ENCODE measurements around the gene CNTNAP2.

The CNTNAP2 gene

DNA sequence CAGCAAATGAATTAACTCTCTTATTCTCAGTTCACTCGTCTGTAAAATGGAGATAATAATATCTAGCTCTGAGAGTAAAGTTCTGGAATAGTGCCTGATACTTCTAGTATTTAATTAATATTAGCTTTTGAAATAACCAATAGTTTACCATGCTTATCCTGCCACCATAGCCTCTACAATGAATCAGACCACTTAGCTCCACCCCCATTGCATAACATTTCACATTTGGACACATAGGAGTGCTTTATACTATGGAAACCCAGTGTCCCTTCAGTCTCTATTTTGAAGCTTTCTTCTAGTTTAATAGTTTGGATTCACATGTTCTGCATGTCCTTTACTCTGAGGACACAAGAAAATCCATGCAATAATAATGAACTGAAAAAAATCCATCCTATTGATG is 2046.6 kb downstream of the CNTNAP2 start:
- no CpG with 5 or more reads among the region's 1 CpG for WGBS (ENCODE audit: insufficient coverage)
- DNase-seq, result no peak
- ChIA-PET POLR2A (no interaction called here), CTCF (interaction anchor here (1.5 to 1.7 kb wide), 2 partner anchors 19 to 28 kb away, joined by 4 to 6 read pairs; no protein-coding TSS in a partner anchor)
- H3K27ac ChIP-seq (ENCODE audit: insufficient read depth in 1 of 2, low read depth in 1 of 2, low read length in 2 of 2, poor library complexity in 1 of 2, severe bottlenecking in 2 of 2), result no peak overlapping the region
- no peaks in the 10 kb centered on the region for H3K9me3 ChIP-seq (ENCODE audit: control extremely low read depth in 1 of 5, control insufficient read depth in 4 of 5, insufficient read depth in 2 of 5, low read depth in 1 of 5, low read length in 4 of 5)
- no peaks in the 10 kb centered on the region for H3K4me1 ChIP-seq (ENCODE audit: control extremely low read depth in 1 of 4, control insufficient read depth in 4 of 4, insufficient read depth in 4 of 4, low read length in 3 of 4)
- no peak overlapping the region for H3K4me3 ChIP-seq (ENCODE audit: control insufficient read depth in 1 of 7, extremely low read depth in 1 of 7, insufficient read depth in 4 of 7, low read depth in 2 of 7, low read length in 6 of 7)
- H3K36me3 ChIP-seq (ENCODE audit: control insufficient read depth in 4 of 4, insufficient read depth in 4 of 4, low read length in 3 of 4), result no peaks in the 10 kb centered on the region
- H3K27me3 ChIP-seq (replicated peaks in 2 of 5; ENCODE audit: control insufficient read depth in 4 of 5, insufficient read depth in 5 of 5, low read length in 4 of 5), result no peaks in the 10 kb centered on the region

DNA sequence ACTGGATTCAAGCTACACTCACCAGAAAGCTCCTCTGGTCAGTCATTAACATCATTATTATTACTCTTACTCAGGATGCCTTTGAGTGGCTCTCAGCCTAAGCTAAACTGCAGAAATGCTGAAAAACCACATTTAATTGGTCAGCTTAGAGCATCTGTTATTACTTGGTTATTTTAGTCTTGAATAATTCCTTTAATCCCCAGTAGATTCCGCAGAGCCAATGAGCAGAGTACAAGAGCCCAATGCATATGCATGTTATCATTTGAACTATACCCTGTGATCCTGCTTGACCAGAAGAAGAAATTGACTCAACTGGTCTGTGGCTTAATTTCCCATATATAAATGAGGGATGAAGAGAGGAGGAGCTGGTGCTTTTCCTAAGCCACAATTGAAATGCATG is 2056.3 kb downstream of the CNTNAP2 start:
- ChIA-PET CTCF (no interaction called here), POLR2A (no interaction called here)
- Histone ChIP-seq H3K27me3 (replicated peaks in 2 of 5; ENCODE audit: control insufficient read depth in 4 of 5, insufficient read depth in 5 of 5, low read length in 4 of 5) (peaks cover 0 to 3% (median 0%) of the 10 kb centered on the region in 5 experiments), H3K4me1 (ENCODE audit: control extremely low read depth in 1 of 4, control insufficient read depth in 4 of 4, insufficient read depth in 4 of 4, low read length in 3 of 4) (no peaks in the 10 kb centered on the region), H3K27ac (ENCODE audit: insufficient read depth in 1 of 2, low read depth in 1 of 2, low read length in 2 of 2, poor library complexity in 1 of 2, severe bottlenecking in 2 of 2) (no peak overlapping the region), H3K9me3 (ENCODE audit: control extremely low read depth in 1 of 5, control insufficient read depth in 4 of 5, insufficient read depth in 2 of 5, low read depth in 1 of 5, low read length in 4 of 5) (no peaks in the 10 kb centered on the region), H3K36me3 (ENCODE audit: control insufficient read depth in 4 of 4, insufficient read depth in 4 of 4, low read length in 3 of 4) (no peaks in the 10 kb centered on the region), H3K4me3 (ENCODE audit: control insufficient read depth in 1 of 7, extremely low read depth in 1 of 7, insufficient read depth in 4 of 7, low read depth in 2 of 7, low read length in 6 of 7) (no peak overlapping the region)
- 100% methylated on average over 1 of the region's 1 CpG for WGBS (ENCODE audit: insufficient coverage)
- no peak for DNase-seq

DNA sequence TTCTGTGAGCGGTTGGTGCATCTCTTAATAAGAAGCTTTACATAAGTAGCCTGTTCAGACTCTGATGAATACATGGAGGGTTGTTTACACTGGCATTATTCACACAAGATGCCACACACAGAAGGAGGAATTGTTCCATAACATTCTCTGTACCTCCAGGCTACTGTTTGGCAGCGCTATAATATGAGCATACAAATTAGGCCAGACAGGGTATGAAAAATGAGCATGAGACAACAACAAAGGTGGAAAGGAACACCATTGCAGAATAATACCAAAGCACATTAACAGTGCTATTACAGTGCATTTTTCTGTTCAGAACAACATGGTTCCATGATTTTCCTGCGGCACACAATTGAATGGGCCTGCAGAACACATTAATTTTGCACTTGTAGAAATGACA is 2056.8 kb downstream of the CNTNAP2 start:
- 94% methylated on average over 2 of the region's 3 CpGs for WGBS (ENCODE audit: insufficient coverage)

DNA sequence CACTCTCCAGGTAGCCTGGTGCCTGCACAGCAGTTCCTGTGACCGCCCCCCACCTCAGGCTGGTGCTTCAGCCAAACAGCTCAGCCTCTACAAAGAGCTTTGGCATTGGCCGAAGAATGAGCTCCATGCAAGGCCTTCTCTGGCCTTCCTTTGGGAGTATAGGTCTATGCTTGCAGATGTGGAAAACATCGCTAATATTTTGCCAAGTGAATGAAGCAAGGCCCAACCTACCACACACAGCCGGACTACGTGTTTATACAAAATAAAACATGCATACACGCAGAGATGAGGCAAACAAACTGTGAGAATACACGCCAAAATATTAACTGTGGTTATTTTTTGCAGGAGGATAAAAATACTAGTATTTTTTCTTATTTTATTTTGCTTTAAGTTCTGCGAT is 2057.8 kb downstream of the CNTNAP2 start:
- POLR2A ChIA-PET, result no interaction called here
- peaks cover 0 to 3% (median 0%) of the 10 kb centered on the region in 5 experiments for H3K27me3 ChIP-seq (replicated peaks in 2 of 5; ENCODE audit: control insufficient read depth in 4 of 5, insufficient read depth in 5 of 5, low read length in 4 of 5)
- CTCF ChIA-PET, result no interaction called here
- H3K4me1 ChIP-seq (ENCODE audit: control extremely low read depth in 1 of 4, control insufficient read depth in 4 of 4, insufficient read depth in 4 of 4, low read length in 3 of 4), result no peaks in the 10 kb centered on the region
- H3K36me3 ChIP-seq (ENCODE audit: control insufficient read depth in 4 of 4, insufficient read depth in 4 of 4, low read length in 3 of 4), result no peaks in the 10 kb centered on the region
- H3K9me3 ChIP-seq (ENCODE audit: control extremely low read depth in 1 of 5, control insufficient read depth in 4 of 5, insufficient read depth in 2 of 5, low read depth in 1 of 5, low read length in 4 of 5), result no peaks in the 10 kb centered on the region
- no peak for DNase-seq
- no peak overlapping the region for H3K27ac ChIP-seq (ENCODE audit: insufficient read depth in 1 of 2, low read depth in 1 of 2, low read length in 2 of 2, poor library complexity in 1 of 2, severe bottlenecking in 2 of 2)
- WGBS (ENCODE audit: insufficient coverage), result 100% methylated on average over 2 of the region's 8 CpGs
- H3K4me3 ChIP-seq (ENCODE audit: control insufficient read depth in 1 of 7, extremely low read depth in 1 of 7, insufficient read depth in 4 of 7, low read depth in 2 of 7, low read length in 6 of 7), result no peak overlapping the region

More for the DNA sequence above, 2056.8 kb downstream of the CNTNAP2 start:
- DNase-seq, result no peak
- Histone ChIP-seq H3K9me3 (ENCODE audit: control extremely low read depth in 1 of 5, control insufficient read depth in 4 of 5, insufficient read depth in 2 of 5, low read depth in 1 of 5, low read length in 4 of 5) (no peaks in the 10 kb centered on the region), H3K27me3 (replicated peaks in 2 of 5; ENCODE audit: control insufficient read depth in 4 of 5, insufficient read depth in 5 of 5, low read length in 4 of 5) (peaks cover 0 to 3% (median 0%) of the 10 kb centered on the region in 5 experiments), H3K4me3 (ENCODE audit: control insufficient read depth in 1 of 7, extremely low read depth in 1 of 7, insufficient read depth in 4 of 7, low read depth in 2 of 7, low read length in 6 of 7) (no peak overlapping the region), H3K36me3 (ENCODE audit: control insufficient read depth in 4 of 4, insufficient read depth in 4 of 4, low read length in 3 of 4) (no peaks in the 10 kb centered on the region), H3K27ac (ENCODE audit: insufficient read depth in 1 of 2, low read depth in 1 of 2, low read length in 2 of 2, poor library complexity in 1 of 2, severe bottlenecking in 2 of 2) (no peak overlapping the region), H3K4me1 (ENCODE audit: control extremely low read depth in 1 of 4, control insufficient read depth in 4 of 4, insufficient read depth in 4 of 4, low read length in 3 of 4) (no peaks in the 10 kb centered on the region)
- POLR2A ChIA-PET, result no interaction called here
- CTCF ChIA-PET, result no interaction called here

DNA sequence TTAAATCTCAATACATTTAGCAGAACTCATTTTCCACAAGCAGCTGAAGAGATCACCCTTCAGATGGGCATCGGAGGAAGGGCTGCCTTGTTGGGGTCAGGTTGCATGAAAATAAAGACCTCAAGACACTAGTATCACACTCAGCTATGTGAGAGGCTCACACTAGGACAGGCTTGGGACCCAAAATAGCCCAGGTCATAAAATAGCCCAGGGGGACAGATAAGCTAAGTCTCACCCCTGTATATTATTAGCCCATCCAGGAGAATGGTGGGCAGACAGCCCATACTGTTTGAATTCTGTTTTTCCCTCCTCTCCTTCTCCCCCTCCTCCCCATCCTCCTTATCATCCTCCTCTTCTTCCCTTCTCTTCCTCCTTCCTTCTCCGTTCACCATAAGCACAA is 2058.9 kb downstream of the CNTNAP2 start:
- Histone ChIP-seq H3K36me3 (ENCODE audit: control insufficient read depth in 4 of 4, insufficient read depth in 4 of 4, low read length in 3 of 4) (no peaks in the 10 kb centered on the region), H3K4me3 (ENCODE audit: control insufficient read depth in 1 of 7, extremely low read depth in 1 of 7, insufficient read depth in 4 of 7, low read depth in 2 of 7, low read length in 6 of 7) (no peak overlapping the region), H3K9me3 (ENCODE audit: control extremely low read depth in 1 of 5, control insufficient read depth in 4 of 5, insufficient read depth in 2 of 5, low read depth in 1 of 5, low read length in 4 of 5) (no peaks in the 10 kb centered on the region), H3K27ac (ENCODE audit: insufficient read depth in 1 of 2, low read depth in 1 of 2, low read length in 2 of 2, poor library complexity in 1 of 2, severe bottlenecking in 2 of 2) (no peak overlapping the region), H3K4me1 (ENCODE audit: control extremely low read depth in 1 of 4, control insufficient read depth in 4 of 4, insufficient read depth in 4 of 4, low read length in 3 of 4) (no peaks in the 10 kb centered on the region), H3K27me3 (replicated peaks in 2 of 5; ENCODE audit: control insufficient read depth in 4 of 5, insufficient read depth in 5 of 5, low read length in 4 of 5) (peaks cover 0 to 3% (median 0%) of the 10 kb centered on the region in 5 experiments)
- CTCF ChIA-PET, result no interaction called here
- 100% methylated on average over 1 of the region's 2 CpGs for WGBS (ENCODE audit: insufficient coverage)
- POLR2A ChIA-PET, result no interaction called here
- DNase-seq, result no peak

DNA sequence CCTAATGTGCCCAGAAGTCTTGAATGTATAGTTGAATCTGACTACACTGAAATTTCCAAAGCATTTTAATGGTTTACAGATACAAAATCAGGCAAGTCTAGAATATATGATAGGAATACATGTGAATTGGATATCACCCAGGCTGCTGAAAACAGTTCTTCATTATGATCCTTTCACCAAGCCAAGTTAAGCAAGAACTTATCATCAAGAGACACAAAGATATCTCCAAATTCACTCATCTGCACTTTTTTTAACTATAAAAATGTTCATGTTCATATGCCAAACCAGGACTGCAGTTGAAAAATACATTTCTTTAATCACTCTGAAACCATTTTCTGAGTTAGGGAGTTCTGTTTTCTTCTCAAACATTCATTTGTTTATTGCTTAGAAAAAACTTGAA is 2061.4 kb downstream of the CNTNAP2 start:
- Histone ChIP-seq H3K9me3 (ENCODE audit: control extremely low read depth in 1 of 5, control insufficient read depth in 4 of 5, insufficient read depth in 2 of 5, low read depth in 1 of 5, low read length in 4 of 5) (no peaks in the 10 kb centered on the region), H3K27ac (ENCODE audit: insufficient read depth in 1 of 2, low read depth in 1 of 2, low read length in 2 of 2, poor library complexity in 1 of 2, severe bottlenecking in 2 of 2) (no peak overlapping the region), H3K4me1 (ENCODE audit: control extremely low read depth in 1 of 4, control insufficient read depth in 4 of 4, insufficient read depth in 4 of 4, low read length in 3 of 4) (no peaks in the 10 kb centered on the region), H3K27me3 (replicated peaks in 2 of 5; ENCODE audit: control insufficient read depth in 4 of 5, insufficient read depth in 5 of 5, low read length in 4 of 5) (peaks cover 0 to 3% (median 0%) of the 10 kb centered on the region in 5 experiments), H3K36me3 (ENCODE audit: control insufficient read depth in 4 of 4, insufficient read depth in 4 of 4, low read length in 3 of 4) (no peaks in the 10 kb centered on the region), H3K4me3 (ENCODE audit: control insufficient read depth in 1 of 7, extremely low read depth in 1 of 7, insufficient read depth in 4 of 7, low read depth in 2 of 7, low read length in 6 of 7) (no peak overlapping the region)
- POLR2A ChIA-PET, result no interaction called here
- no peak for DNase-seq
- CTCF ChIA-PET, result no interaction called here

DNA sequence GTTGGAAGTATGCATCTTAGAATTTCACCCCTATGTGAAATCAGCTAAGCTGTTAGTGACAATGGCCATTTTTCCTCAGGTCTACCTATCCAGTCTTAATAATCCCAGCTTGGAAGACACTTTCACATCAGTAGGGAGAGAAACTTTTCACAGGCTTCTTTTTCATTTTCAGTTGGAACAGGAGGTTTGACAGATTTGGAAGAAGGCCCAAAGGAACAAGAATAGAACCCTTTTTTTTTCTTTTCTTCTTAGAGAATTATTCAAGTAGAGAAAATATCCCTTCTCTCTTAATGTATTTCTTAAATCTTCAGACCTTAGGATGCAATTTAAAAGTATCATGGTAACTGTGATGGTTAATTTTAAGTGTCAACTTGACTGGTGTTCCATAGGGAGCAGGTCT is 2063.5 kb downstream of the CNTNAP2 start:
- peaks cover 0 to 3% (median 0%) of the 10 kb centered on the region in 5 experiments for H3K27me3 ChIP-seq (replicated peaks in 2 of 5; ENCODE audit: control insufficient read depth in 4 of 5, insufficient read depth in 5 of 5, low read length in 4 of 5)
- ChIA-PET POLR2A (no interaction called here), CTCF (no interaction called here)
- H3K9me3 ChIP-seq (ENCODE audit: control extremely low read depth in 1 of 5, control insufficient read depth in 4 of 5, insufficient read depth in 2 of 5, low read depth in 1 of 5, low read length in 4 of 5), result no peaks in the 10 kb centered on the region
- H3K36me3 ChIP-seq (ENCODE audit: control insufficient read depth in 4 of 4, insufficient read depth in 4 of 4, low read length in 3 of 4), result no peaks in the 10 kb centered on the region
- H3K4me3 ChIP-seq (ENCODE audit: control insufficient read depth in 1 of 7, extremely low read depth in 1 of 7, insufficient read depth in 4 of 7, low read depth in 2 of 7, low read length in 6 of 7), result no peak overlapping the region
- H3K4me1 ChIP-seq (ENCODE audit: control extremely low read depth in 1 of 4, control insufficient read depth in 4 of 4, insufficient read depth in 4 of 4, low read length in 3 of 4), result no peaks in the 10 kb centered on the region
- no peak overlapping the region for H3K27ac ChIP-seq (ENCODE audit: insufficient read depth in 1 of 2, low read depth in 1 of 2, low read length in 2 of 2, poor library complexity in 1 of 2, severe bottlenecking in 2 of 2)
- DNase-seq, result no peak

All from common myeloid progenitor, CD34-positive (primary cell).